ENCODE results near the gene SMC5. TPM values are rescaled to one million over a fixed set of nuclear protein-coding genes. Genes with fewer than 3 reads are reported as not detected.
A peak's percentile ranks its signal among the peaks of the same experiment; 100 is the strongest.

Gene SMC5
- total RNA-seq (2021) (34.4 and 41.9 TPM in 2 replicates), Bru-seq, nascent RNA (percentile 97 among the genes with signal in this experiment), BruChase-seq, experiment 1, labeled RNA remaining after a 2-hour chase (percentile 96 among the genes with signal in this experiment), BruChase-seq, experiment 2, labeled RNA remaining after a 6-hour chase (percentile 93 among the genes with signal in this experiment)
- long read RNA-seq, full-length matches to known transcripts, result 7 of 27 reads
- long read RNA-seq, partial matches to known transcripts, result 4 of 27 reads
- long read RNA-seq, other reads (novel, unspliced or antisense), result 16 of 27 reads

GRCh38 chr9:70258692-70259511, at the start of gene SMC5:
Gene SMC5, plus strand, starts transcription at chr9:70258978. Its CDS starts 101 bp downstream, at chr9:70259079.
- BruUV-seq (replicated peaks), result TSS peak; percentile 46

GRCh38 chr9:70217029-70217428, 41.7 kb upstream of the SMC5 start:
- Histone ChIP-seq H3K27ac (no peak overlapping the region), H3F3A (ENCODE audit: insufficient read depth, low read depth) (no peaks in the 10 kb centered on the region), H3K36me3 (ENCODE audit: low read depth) (no peaks in the 10 kb centered on the region; the same call in 1 of the 2 replicates), H3K4me2 (no peak overlapping the region), H2AFZ (no peak overlapping the region), H3K79me2 (ENCODE audit: low read depth) (no peaks in the 10 kb centered on the region), H3K4me1 (replicated peaks; ENCODE audit: insufficient read depth) (no peaks in the 10 kb centered on the region), H3K9me3 (ENCODE audit: insufficient read depth, low read depth) (peaks cover 3% of the 10 kb centered on the region; the same call in 1 of the 2 replicates), H3K27me3 (ENCODE audit: insufficient read depth, low read depth) (no peaks in the 10 kb centered on the region), H4K20me1 (ENCODE audit: insufficient read depth) (no peaks in the 10 kb centered on the region), H3K4me3 (no peak overlapping the region), H3K9me2 (ENCODE audit: insufficient read depth) (no peaks in the 10 kb centered on the region; the same call in 1 of the 2 replicates)
- TF ChIP-seq CTCF (conservative IDR thresholded peaks at IDR 0.05), result no peak
- TF ChIP-seq EZH2 (IDR thresholded peaks at IDR 0.05; ENCODE audit: low read depth), result no peak
- CTCF ChIA-PET, result no interaction called here
- no TSS peak for BruUV-seq (replicated peaks)
- intact Hi-C loops (cut with micrococcal nuclease; ENCODE audit: unreplicated experiment), result loop anchor here (10.0 kb wide), 1 partner anchor 82 kb away; no protein-coding TSS in a partner anchor
- DNase-seq, result no peak
- POLR2A ChIA-PET (ENCODE audit: unreplicated experiment), result no interaction called here

More at GRCh38 chr9:70258692-70259511, at the start of gene SMC5:
- CTCF ChIA-PET, result no interaction called here
- peak; percentile 72 to 95 for DNase-seq
- peaks cover 68% of the 10 kb centered on the region for H3K4me1 ChIP-seq (replicated peaks; ENCODE audit: insufficient read depth)
- peaks cover 60% of the 10 kb centered on the region for H3K79me2 ChIP-seq (ENCODE audit: low read depth)
- POLR2A ChIA-PET (ENCODE audit: unreplicated experiment), result interaction anchor here (0.5 to 0.8 kb wide), 4 partner anchors 160 to 614 kb away, joined by 3 to 5 read pairs (median 4); no protein-coding TSS in a partner anchor
- H2AFZ ChIP-seq, result peak within 1 kb of the TSS; percentile 93
- H3K9me2 ChIP-seq (ENCODE audit: insufficient read depth), result no peaks in the 10 kb centered on the region
- no peaks in the 10 kb centered on the region for H3K27me3 ChIP-seq (ENCODE audit: insufficient read depth, low read depth)
- H3K4me2 ChIP-seq, result peak within 1 kb of the TSS; percentile 83
- H3F3A ChIP-seq (ENCODE audit: insufficient read depth, low read depth), result peaks cover 37% of the 10 kb centered on the region
- 0 out of 2 replicates have a peak, but pooled peaks cover 8% of the 10 kb centered on the region for H3K36me3 ChIP-seq (ENCODE audit: low read depth)
- H4K20me1 ChIP-seq (ENCODE audit: insufficient read depth), result peaks cover 35% of the 10 kb centered on the region
- TF ChIP-seq EZH2 (IDR thresholded peaks at IDR 0.05; ENCODE audit: low read depth), result no peak
- no peak for TF ChIP-seq CTCF (conservative IDR thresholded peaks at IDR 0.05)
- intact Hi-C loops (cut with micrococcal nuclease; ENCODE audit: unreplicated experiment), result loop anchor here (2.0 to 10.0 kb wide), 6 partner anchors 160 to 584 kb away; partner anchors contain the start of genes APBA1 and MAMDC2
- H3K4me3 ChIP-seq, result peak within 1 kb of the TSS; percentile 75
- no peaks in the 10 kb centered on the region for H3K9me3 ChIP-seq (ENCODE audit: insufficient read depth, low read depth)
- H3K27ac ChIP-seq, result peak within 1 kb of the TSS; percentile 89

GRCh38 chr9:70218767-70219166, 40.0 kb upstream of the SMC5 start:
- Histone ChIP-seq H3K27me3 (ENCODE audit: insufficient read depth, low read depth) (no peaks in the 10 kb centered on the region), H3F3A (ENCODE audit: insufficient read depth, low read depth) (no peaks in the 10 kb centered on the region), H3K9me2 (ENCODE audit: insufficient read depth) (no peaks in the 10 kb centered on the region; the same call in 1 of the 2 replicates), H4K20me1 (ENCODE audit: insufficient read depth) (no peaks in the 10 kb centered on the region), H3K4me3 (no peak overlapping the region), H3K4me1 (replicated peaks; ENCODE audit: insufficient read depth) (no peaks in the 10 kb centered on the region), H3K9me3 (ENCODE audit: insufficient read depth, low read depth) (no peaks in the 10 kb centered on the region), H2AFZ (no peak overlapping the region), H3K4me2 (no peak overlapping the region), H3K27ac (no peak overlapping the region), H3K79me2 (ENCODE audit: low read depth) (no peaks in the 10 kb centered on the region), H3K36me3 (ENCODE audit: low read depth) (no peaks in the 10 kb centered on the region)
- TF ChIP-seq EZH2 (IDR thresholded peaks at IDR 0.05; ENCODE audit: low read depth), result no peak
- no peak for TF ChIP-seq CTCF (conservative IDR thresholded peaks at IDR 0.05)
- no peak for DNase-seq
- ChIA-PET CTCF (no interaction called here), POLR2A (ENCODE audit: unreplicated experiment) (no interaction called here)
- no TSS peak for BruUV-seq (replicated peaks)
- intact Hi-C loops (cut with micrococcal nuclease; ENCODE audit: unreplicated experiment), result loop anchor here (10.0 kb wide), 1 partner anchor 84 kb away; no protein-coding TSS in a partner anchor
